NCI-H510A (cell line): ENCODE data around the gene KCNJ3.

ENCODE experiments used
- DNase-seq: peaks from one replicate; lab custom pipeline; 2025; lab: John Stamatoyannopoulos, UW

Gene KCNJ3, protein sequence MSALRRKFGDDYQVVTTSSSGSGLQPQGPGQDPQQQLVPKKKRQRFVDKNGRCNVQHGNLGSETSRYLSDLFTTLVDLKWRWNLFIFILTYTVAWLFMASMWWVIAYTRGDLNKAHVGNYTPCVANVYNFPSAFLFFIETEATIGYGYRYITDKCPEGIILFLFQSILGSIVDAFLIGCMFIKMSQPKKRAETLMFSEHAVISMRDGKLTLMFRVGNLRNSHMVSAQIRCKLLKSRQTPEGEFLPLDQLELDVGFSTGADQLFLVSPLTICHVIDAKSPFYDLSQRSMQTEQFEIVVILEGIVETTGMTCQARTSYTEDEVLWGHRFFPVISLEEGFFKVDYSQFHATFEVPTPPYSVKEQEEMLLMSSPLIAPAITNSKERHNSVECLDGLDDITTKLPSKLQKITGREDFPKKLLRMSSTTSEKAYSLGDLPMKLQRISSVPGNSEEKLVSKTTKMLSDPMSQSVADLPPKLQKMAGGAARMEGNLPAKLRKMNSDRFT

GRCh38 chr2:154698296-154698720 is at the start of gene KCNJ3:
TSS of gene KCNJ3 (plus strand) at chr2:154698695. CDS start at chr2:154698776, 81 bp downstream.
- DNase-seq, result no peak

GRCh38 chr2:154655499-154655898 is 43.0 kb upstream of the KCNJ3 start:
- no peak for DNase-seq

- no peak for DNase-seq
Observed at GRCh38 chr2:154658854-154659253, 39.6 kb upstream of the KCNJ3 start.

DNA sequence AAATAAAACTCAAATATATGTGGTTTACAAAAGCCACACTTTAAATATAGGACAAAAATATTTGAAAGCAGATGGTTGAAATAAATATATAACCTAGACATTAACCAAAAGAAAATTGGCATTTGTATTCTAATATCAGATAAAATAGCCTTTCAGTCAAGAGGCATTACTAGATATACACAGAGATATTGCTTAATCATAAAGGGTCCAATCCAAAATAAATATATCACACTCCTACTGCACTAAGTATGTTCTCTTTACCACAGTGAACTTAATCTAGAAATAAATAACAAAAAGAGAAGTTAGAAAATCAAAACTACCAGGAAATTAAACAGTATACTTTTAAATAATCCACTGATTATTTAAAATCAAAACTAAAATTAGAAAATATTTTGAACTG is 34.2 kb upstream of the KCNJ3 start:
- DNase-seq, result no peak

GRCh38 chr2:154670083-154670482 is 28.4 kb upstream of the KCNJ3 start:
- no peak for DNase-seq

- DNase-seq, result no peak
Observed at GRCh38 chr2:154673694-154674093, 24.8 kb upstream of the KCNJ3 start.

DNA sequence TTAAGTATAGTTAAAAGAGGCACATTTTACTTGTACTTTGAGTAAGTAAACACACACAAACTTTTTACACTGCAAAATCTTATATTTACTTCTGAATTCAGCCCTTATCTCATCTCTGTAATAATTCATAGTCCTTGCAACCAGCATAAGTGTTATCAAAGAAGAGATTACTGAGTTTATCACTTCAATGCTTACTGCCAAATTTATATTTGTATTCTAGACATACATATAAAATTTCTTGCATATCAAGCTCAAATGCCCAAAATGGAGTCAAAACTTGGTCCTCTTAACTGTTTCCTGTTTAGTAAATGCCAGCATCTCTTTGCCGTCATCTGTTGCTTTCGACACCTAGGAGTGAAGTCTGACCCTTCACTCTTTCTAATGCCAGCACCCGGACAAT is 21.1 kb upstream of the KCNJ3 start:
- no peak for DNase-seq

DNA sequence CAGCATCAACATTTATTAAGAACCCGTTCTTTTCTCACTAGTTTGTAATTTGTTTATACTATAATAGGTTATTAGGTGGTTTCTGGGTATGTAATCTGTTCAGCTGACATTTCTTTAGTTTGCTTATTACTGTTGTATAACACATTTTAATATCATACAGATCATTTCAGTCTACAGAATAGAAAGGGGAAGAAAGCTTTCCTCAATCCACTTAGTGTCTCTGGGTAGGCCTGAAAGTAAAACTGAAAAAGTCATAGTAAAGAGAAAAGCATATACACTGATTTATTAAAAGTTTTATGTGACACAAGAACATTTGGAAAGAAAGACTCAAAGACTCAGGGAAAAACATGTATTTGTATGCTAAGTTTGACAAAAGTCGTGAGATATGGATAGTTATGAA is 16.8 kb upstream of the KCNJ3 start:
- DNase-seq, result no peak

DNA sequence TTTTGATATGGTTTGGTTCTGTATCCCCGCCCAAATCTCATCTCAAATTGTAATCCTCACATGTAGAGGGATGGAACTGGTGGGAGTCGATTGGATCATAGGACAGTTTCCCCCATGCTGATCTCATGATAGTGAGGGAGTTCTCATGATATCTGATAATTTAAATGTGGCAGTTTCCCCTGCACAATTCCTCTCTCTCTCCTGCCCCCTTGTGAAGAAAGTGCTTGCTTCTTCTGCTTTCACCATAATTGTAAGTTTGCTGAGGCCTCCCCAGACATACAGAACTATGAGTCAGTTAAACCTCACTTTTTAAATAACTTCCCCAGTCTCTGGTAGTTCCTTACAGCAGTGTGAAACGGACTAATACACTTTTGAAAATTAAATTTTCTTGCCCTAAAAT is 12.3 kb upstream of the KCNJ3 start:
- DNase-seq, result no peak

DNA sequence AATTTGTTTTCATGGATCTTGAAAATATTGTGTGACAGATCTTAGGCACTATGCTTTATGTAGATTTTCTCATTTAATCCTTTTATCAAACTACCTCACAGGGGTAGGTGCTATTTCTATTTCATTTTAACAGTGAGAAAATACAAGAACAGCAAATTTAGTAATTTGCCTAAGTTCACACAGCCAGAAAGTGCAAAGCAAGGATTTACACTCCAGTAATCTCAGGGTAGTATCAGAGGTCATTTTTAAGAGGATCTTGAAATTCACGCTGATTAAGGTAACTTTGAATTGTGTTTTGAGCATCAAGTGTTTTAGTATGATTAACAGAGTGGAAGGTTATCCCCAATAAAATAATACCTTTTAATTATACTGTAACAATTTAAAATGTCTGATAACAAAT is 10.1 kb upstream of the KCNJ3 start:
- DNase-seq, result no peak

DNA sequence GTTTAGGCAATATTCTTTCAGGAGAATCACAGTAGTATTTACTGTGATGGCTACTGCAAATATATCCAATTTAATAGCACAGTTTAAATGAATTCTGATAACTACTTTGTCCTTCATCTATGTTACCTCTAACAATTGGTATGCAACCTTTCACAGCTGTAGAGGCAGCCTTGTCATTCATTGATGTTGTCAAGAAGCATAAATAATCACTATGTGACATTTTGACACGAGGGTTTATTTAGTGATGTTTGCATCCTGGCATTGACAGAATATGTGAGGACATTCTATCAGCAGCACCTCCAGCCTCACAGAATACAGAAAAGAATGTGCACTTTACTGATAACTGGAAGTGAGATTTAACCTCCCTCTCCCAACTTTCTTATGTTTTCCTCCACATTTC is 9.3 kb upstream of the KCNJ3 start:
- no peak for DNase-seq

GRCh38 chr2:154692927-154693326 is 5.6 kb upstream of the KCNJ3 start:
- no peak for DNase-seq

DNA sequence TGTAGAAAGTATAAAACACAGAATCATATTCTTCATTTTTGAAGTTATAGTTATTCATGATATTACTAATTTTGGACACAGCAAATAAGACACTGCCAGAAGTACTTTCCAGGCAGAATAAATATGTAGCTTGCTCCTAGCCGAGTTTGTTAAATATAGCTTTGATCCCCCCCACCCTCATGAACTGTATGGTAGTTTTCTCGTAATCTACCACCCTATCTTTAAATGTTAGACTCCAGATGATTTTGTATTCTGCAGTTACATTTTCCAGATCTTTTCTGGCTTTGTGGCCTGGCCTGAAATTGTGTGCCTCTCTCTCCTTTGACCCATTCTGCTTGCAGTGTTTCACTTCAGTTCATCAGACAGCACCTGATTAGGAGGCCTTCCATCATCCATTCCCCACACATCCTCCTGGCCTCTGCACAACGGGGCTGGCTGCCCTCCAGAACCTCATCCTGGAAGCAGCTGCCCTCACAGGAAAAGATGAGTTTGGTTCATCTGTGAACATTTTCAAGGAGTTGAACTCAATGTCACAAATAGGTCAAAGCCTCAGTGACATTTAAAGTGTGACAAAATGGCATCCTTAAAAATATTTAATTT is 4.7 kb upstream of the KCNJ3 start:
- no peak for DNase-seq

GRCh38 chr2:154694881-154695280 is 3.6 kb upstream of the KCNJ3 start:
- no peak for DNase-seq

- DNase-seq, result no peak
Observed at GRCh38 chr2:154696369-154696768, 2.1 kb upstream of the KCNJ3 start.

GRCh38 chr2:154696810-154697417 is 1.6 kb upstream of the KCNJ3 start:
- DNase-seq, result no peak

DNA sequence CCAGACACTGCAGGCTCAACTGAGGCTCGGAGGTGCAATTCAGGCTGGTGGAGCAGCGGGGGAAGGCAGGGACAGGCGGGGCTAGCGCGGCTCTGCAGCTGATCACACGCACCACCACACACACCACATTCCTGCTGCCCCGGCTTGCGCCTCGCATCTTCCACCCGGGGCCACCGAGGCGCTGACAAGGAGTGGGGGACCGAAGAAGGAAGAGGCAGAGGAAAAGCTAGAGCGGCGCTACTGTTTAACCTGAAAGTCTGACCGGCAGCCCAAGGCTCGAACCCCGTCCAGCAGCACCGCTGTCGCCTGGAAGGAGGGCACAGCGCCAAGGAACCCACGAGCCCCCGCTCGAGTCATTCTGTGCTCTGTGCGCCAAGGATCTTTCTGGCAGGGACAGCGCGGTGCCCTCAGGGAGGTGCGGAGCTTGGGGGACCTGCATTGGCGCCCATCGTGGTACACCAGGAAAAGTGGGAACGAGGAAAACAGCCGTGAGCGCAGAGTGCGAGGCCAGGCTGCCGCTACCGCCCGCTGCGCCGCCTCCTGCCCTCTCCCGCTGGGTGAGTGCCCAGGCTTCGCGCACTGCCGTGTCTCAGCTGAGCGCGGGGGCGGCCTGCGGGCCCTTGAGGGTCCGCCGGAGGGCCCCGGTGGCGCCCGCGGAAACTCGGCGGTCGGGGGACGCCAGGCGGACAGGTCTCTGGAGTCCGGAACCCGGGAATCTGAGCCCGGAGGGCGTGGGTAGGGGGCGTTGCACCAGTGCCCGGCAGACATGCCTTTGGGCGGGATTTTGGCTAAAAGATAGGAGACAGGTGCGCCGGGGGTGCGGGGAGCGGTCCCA is 860 bp upstream of the KCNJ3 start:
- DNase-seq, result no peak

- DNase-seq, result no peak
Observed at GRCh38 chr2:154698721-154699574, 453 bp downstream of the KCNJ3 start.

DNA sequence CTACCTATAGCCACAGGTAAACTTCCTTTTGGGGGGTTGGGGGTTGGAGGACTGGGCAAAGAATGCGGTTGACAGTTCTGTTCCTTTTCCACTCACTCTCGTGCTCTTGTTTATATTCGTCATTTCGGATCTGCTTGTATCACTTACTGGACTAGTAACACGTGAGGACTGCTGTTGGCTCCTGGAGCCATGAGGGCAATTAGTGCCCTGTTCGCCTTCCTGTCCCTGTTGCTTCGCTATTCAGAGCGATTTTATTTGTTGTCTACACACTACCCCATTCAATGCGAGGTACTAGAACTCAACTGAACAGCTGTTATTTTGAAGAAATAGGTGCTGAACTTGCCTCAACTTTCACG is 1.1 kb downstream of the KCNJ3 start:
- DNase-seq, result no peak

GRCh38 chr2:154700136-154700535 is 1.6 kb downstream of the KCNJ3 start:
- DNase-seq, result no peak

DNA sequence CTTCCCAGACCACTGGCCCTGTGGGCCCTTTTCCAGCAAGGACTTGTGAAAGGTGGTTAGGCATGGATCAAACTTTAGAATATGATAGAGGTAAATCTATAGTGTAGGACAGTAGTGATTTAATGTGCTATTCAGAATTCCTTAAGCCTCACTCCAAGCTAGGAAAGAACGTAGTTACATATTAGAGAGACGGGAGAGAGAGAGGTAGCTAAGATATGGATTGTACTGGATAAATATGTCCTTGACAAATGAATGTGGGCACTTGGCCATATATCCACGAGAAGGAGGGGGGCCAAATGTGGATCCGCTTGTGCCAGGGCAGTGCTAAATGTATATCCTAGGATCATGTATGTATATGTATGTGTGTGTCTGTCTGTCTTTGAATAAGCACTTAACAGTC is 6.5 kb downstream of the KCNJ3 start:
- no peak for DNase-seq
